HS-5 (cell line): ENCODE data around the gene RB1.
"Not testable (repeated sequence)": the region's sequence is repeated elsewhere in the genome, so short reads cannot be mapped to it uniquely, and the experiment has no call there.

Experiments
- DNase-seq: peaks from one replicate; pipeline ENCODE4 v3.0.0-alpha.2; 2012; ENCODE audit warnings: low read depth

The RB1 gene

DNA sequence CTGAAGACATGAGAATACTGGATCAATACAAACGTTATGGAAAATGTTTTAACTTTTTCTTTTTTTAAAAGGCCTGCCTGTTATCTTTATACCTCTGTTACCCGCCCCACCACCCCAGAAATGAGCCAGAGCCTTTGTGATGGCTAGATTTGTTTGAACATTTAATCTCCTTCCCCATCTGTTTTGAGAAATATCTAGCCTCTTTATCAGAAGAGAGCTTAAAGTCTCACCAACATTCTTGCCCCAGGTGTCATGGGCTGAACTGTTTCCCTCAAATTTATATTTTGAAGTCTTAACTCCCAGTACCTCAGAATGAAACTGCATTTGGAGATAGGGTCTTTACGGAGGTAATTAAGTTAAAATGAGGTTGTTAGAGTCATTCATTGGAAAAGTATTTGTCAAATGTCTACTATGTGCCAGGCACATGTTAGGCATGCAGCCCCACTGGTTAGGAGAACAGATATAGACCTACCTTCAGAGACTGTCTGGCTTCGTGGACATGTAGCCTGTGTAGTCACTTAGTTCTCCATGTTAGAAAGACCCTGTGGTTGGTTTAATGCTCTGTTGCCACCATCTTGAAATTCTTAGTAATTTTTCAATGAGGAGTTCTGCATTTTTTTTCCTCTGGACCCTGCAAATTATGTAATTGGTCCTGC lies 6.3 kb upstream of the RB1 start:
- no peak for DNase-seq

GRCh38 chr13:48299591-48299990 lies 4.0 kb upstream of the RB1 start:
- DNase-seq: no peak

DNA sequence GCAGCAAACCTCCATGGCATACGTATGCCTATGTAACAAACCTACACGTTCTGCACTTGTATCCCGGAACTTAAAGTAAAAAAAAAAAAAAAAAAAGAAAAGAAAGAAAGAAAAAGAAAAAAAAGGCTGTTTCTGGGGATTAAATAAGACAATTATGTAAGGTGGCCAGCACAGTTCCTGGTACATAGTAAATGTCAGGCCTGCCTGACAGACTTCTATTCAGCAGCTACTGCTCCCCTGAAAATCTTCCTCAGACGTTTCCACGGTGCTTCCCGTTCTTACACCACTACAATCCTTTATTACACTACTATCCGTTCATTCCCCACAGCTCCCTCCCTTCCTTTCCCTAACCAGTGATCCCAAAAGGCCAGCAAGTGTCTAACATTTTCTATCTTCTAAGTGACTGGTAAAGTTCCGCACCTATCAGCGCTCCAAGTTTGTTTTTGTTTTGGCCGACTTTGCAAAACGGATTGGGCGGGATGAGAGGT lies 636 bp upstream of the RB1 start:
- peak; percentile 10 for DNase-seq

DNA sequence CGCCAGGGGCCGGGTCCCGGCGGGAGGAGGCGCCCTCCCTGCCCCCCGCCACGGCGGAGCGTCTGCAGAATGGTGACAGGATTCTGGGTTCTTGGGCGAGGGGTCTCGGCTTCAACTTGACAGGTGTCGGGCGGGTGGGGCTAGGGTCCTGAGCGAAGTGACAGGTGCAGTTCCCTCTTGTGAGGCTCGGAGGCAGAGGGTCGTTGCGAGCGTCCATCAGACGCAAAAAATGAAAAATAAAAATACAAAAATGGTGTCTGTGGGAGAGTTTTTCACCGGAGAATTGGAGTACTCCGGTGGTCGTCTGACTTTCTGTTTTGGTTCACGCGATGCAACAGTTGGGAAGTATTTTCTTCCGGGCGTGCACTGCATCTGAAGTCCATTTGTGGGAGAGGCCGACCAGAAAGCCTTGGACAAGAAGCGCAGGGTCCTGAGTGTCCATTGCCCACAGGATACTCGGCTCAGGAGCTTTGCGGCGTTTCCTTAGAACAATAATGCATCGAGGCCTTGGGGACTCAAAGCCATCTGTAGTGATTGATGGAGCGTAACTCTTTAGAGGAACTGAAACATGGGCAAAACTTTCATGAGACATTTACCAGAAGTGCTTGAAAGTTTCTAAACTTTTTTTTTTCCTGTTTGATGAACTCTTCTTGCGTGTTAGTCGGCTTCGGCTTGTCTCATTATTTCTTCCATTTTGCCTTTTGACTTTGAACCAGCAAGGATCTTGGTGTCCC lies 759 bp downstream of the RB1 start:
- no peak for DNase-seq

DNA sequence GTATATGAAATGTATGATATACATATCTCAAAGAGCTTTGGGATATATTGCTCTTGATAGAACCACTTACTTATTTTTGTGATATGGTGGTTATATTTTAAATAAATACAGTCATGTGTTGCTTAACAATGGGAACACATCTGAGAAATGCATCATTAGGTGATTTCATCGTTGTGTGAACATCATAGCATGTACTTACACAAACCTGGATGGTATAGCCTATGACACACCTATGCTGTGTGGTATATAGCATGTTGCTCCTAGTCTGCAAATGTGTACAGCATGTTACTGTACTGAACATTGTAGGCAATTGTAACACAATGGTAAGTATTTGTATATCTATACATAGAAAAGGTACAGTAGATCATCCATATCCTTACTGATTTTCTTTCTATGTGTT lies 7.7 kb downstream of the RB1 start:
- no peak for DNase-seq

- DNase-seq: no peak
Observed at GRCh38 chr13:48315969-48316650, 12.6 kb downstream of the RB1 start.

DNA sequence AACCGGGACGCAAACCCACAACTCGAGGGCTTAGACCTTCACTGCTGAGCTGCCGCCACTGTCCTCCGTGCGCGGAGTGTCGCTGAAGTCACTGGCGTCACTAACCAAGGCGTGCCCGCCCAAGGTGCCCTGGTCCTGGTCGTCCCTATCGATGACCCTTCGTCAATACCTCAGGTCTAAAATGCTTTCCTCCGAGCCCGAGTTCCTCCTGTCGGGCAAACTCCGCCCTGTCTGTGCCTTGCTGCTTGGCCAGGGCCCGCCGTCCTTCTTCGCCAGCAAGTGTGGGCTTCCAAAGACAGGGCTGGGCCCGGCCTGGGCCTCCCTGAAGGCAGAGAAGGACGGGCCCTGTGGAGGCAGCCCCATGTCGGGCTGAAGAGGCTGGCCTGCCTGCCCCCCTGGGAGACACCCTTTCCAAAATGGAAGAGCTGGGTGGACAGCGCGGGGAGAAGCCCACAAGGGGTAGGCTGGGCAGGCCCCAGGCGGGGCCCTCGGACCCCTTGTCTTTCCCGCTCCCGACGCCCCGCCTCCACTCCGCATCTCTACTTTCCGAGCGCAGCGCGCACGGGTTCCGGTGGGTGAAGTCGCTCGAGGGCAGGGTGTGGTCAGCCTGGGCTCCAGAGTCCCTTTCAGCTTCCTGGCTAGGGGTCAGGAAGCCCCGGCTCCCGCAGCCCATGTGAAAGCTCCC lies 13.4 kb downstream of the RB1 start:
- no peak for DNase-seq

DNA sequence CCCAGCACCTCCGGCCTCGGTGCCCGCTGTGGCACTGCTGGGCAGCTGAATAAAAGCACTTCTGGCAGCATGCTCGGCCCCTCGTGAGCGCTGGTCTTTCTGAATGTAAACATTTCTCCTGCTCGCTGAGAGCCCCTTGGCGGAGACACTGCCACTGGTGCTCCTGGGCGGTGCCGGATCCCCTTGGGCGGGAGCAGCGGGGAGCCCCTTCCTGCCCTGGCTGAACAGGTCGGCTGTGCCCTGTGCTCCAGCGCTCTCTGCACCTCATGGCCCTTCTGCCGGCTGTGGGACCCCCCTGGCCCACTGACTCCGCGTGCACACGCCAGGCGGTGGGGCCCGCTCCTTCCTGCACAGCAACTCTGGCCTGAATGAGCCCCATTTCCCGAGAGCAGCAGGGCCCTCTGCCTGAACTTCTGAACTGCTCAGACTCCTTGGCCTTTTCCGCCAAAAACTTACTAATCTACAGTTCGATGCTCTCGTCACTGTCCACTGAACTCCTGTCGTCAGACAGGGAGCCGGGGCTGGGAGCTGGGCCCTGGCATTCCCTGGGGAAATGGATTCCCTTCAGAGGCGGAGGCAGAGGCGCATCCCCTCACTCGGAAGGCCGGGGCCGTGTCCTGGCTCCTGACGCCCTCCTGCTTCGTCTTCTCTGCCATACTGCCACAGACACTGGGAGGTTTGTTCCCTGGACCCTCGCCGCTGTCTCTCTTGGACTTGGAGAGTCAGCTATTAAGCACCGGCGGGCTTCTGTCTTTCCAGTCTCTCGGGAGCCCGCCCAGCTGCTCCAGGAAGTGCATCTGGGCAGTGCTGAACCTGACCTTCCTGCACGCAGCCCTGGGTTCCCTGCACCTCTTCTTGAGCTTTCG lies 14.2 kb downstream of the RB1 start:
- DNase-seq: no peak

DNA sequence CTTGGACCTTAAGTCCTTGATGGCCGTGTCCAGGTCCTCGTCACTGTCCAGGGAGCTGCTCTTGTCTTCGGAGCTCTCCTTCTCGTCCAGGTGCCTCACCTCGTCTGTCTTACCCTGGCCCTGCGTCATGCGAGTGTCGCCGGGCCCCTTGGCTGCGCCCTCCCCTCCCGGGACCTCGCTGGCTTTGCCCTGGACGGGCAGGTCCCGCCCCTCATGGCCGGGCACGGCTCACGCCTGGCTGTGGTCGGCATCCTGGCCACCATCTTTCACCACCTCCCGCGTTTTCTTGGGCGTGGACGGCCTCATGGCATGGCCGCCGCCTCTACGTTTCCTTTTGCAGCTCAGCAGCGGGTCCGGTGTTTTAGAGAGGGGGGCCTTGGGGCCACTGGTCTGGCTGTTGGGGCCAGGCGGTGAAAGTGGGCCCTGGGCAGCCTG lies 14.8 kb downstream of the RB1 start:
- DNase-seq: no peak

GRCh38 chr13:48318821-48319511 lies 15.4 kb downstream of the RB1 start:
- DNase-seq: no peak

- DNase-seq: no peak
Observed at GRCh38 chr13:48319531-48320398, 16.2 kb downstream of the RB1 start.

DNA sequence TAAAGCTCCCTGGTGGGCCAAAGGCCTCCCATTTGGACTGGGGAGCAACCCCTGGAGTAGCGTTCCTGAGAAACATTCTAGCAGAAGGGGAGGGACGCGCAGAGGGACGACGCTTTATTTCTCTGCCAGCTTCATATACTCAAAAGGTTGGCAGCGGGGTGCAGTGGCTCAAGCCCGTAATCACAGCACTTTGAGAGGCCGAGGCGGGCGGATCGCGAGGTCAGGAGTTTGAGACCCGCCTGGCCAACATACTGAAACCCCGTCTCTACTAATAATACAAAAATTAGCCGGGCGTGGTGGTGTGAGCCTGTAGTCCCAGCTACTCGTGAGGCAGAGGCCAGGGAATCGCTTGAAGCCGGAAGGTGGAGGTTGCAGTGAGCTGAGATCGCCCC lies 16.8 kb downstream of the RB1 start:
- no peak for DNase-seq

GRCh38 chr13:48320891-48321510 lies 17.4 kb downstream of the RB1 start:
- DNase-seq: no peak

- no peak for DNase-seq
Observed at GRCh38 chr13:48322294-48322693, 18.7 kb downstream of the RB1 start.

- no peak for DNase-seq
Observed at GRCh38 chr13:48333976-48334375, 30.4 kb downstream of the RB1 start.

GRCh38 chr13:48334534-48335127 lies 31.1 kb downstream of the RB1 start:
- no peak for DNase-seq

- DNase-seq: not testable (repeated sequence)
Observed at GRCh38 chr13:48339198-48339597, 35.6 kb downstream of the RB1 start.

- DNase-seq: no peak
Observed at GRCh38 chr13:48344264-48344663, 40.7 kb downstream of the RB1 start.

DNA sequence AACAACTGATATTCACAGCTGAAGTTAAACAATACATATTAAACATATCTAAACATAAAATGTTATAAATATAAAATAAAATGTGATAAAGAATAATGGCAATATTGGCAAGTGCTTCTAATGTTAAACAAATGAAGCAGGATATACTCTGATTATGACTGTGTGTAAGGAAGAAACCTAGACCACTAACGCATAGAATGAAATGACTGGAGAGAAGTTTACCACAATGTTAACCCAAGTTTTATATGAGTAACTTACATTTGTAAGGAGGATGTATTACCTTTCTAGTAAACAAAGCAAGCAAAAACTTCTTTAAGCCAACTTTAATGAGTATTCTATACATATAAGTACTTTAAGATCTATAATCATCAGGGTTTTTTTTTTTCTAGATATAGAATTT lies 43.0 kb downstream of the RB1 start:
- no peak for DNase-seq
